ENCODE measurements around the gene CST8. TPM values are rescaled to one million over a fixed set of nuclear protein-coding genes. Genes with fewer than 3 reads are reported as not detected.

CST8 gene
- total RNA-seq, 1 donor from 2014 or later, result not detected

DNA sequence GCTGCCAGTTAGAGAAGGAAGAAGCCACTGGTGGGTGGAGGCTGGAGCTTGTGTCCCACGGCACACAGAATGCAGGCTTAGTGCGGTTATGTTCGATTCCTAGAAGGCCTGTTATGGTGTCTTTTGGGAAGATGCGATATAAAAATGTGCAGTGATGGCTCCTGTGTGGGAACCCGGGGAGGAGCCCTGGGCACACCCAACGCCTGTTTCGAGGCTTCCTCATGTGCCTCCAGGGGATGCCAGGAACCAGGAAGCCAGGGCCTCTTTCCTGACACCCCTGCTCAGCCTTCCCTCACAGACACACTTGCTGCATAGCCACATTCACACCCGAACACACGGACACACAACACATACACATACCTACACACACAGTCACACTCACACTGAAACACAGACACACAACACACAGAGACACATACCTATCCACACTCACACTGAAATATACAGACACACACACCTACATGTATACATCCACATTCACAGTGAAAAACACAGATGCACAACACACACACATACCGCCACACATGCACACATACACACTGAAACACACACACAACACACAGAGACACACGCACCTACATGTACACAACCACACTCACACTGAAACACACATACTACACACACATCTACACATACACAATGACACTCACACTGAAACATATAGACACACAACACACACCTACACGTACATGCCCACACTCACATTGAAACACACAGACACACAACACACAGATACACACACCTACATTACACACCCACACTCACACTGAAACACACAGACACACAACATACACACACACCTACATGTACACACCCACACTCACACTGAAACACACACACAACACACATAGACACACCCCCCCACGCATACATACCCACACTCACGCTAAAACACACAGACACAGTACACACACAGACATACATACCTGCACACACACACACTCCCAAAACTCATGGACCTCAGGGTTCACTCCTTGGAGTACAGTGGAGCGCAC is 37.1 kb upstream of the CST8 start:
- Histone ChIP-seq H3K27me3 (ENCODE audit: control insufficient read depth, insufficient read depth, low read length) (no peaks in the 10 kb centered on the region), H3K36me3 (ENCODE audit: control insufficient read depth, insufficient read depth, low read length) (no peaks in the 10 kb centered on the region), H3K4me3 (ENCODE audit: low read depth, low read length) (no peak overlapping the region)
- DNase-seq (ENCODE audit: low read depth), result no peak
- TF ChIP-seq, protein P1, sequence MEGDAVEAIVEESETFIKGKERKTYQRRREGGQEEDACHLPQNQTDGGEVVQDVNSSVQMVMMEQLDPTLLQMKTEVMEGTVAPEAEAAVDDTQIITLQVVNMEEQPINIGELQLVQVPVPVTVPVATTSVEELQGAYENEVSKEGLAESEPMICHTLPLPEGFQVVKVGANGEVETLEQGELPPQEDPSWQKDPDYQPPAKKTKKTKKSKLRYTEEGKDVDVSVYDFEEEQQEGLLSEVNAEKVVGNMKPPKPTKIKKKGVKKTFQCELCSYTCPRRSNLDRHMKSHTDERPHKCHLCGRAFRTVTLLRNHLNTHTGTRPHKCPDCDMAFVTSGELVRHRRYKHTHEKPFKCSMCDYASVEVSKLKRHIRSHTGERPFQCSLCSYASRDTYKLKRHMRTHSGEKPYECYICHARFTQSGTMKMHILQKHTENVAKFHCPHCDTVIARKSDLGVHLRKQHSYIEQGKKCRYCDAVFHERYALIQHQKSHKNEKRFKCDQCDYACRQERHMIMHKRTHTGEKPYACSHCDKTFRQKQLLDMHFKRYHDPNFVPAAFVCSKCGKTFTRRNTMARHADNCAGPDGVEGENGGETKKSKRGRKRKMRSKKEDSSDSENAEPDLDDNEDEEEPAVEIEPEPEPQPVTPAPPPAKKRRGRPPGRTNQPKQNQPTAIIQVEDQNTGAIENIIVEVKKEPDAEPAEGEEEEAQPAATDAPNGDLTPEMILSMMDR (IDR thresholded peaks at IDR 0.05; ENCODE audit: insufficient read depth, low read length, poor library complexity, severe bottlenecking), result no peak

DNA sequence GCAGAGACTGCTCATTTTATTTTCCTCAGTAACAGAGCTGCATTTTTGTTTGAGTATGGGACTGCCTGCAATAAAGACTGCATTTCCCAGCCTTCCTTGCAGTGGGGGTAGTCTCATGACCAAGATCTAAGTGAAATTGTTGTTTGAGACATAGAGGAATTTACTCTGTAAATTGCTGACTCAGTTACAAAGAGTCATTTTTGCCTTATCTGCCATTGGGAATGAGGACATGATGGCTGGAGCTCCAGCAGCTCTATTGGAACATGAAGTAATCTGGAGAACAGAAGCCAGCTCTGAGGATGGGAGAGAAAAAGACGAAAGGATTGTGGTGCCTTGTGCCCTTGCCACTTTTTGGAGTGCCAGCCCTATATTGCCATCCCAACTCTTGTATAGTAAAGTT is 36.1 kb upstream of the CST8 start:
- Histone ChIP-seq H3K4me3 (ENCODE audit: low read depth, low read length) (no peak overlapping the region), H3K36me3 (ENCODE audit: control insufficient read depth, insufficient read depth, low read length) (no peaks in the 10 kb centered on the region), H3K27me3 (ENCODE audit: control insufficient read depth, insufficient read depth, low read length) (no peaks in the 10 kb centered on the region)
- TF ChIP-seq, protein P1 (IDR thresholded peaks at IDR 0.05; ENCODE audit: insufficient read depth, low read length, poor library complexity, severe bottlenecking), result no peak
- no peak for DNase-seq (ENCODE audit: low read depth)

DNA sequence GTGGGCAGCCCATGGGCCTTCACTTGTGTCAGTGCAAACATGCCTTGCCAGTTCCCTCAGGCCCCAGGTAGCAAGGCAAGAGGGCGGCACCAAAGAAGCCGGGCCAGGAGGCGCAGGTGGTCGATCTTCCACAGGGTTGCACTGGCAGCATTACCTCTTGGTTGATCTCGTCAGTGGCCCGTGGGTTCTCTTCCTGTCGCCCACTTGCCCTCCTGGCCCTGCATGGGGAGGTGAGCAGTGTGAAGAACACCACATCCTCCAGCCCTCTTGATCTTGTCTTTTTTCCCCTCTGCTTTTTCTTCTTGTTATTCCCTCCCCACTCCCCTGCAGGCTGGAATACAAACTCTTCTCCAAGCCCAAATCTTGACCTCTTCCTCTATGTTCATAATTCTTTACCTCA is 35.3 kb upstream of the CST8 start:
- TF ChIP-seq, protein P1 (IDR thresholded peaks at IDR 0.05; ENCODE audit: insufficient read depth, low read length, poor library complexity, severe bottlenecking), result no peak
- no peaks in the 10 kb centered on the region for H3K27me3 ChIP-seq (ENCODE audit: control insufficient read depth, insufficient read depth, low read length)

DNA sequence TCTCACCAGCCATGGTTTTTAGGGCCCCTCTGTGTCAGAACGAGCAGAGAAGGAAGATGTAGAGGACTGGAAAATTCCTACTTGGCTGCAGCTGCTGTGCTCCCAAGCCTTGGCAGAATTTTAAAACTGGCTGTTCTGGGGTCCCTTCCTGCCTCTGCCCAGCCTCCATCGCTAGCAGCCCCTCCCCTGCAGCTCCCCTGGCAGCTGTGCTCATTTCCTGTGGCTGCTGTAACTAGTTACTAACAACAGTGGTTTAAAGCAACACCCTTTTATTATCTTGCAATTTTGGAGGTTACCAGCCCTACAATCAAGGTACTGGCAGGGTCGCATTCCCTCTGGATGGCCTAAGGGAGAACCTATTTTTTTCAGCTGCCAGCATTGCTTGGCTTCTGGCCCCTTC is 34.5 kb upstream of the CST8 start:
- Histone ChIP-seq H3K36me3 (ENCODE audit: control insufficient read depth, insufficient read depth, low read length) (no peaks in the 10 kb centered on the region), H3K27me3 (ENCODE audit: control insufficient read depth, insufficient read depth, low read length) (no peaks in the 10 kb centered on the region), H3K4me3 (ENCODE audit: low read depth, low read length) (no peak overlapping the region)
- DNase-seq (ENCODE audit: low read depth), result no peak
- TF ChIP-seq, protein P1 (IDR thresholded peaks at IDR 0.05; ENCODE audit: insufficient read depth, low read length, poor library complexity, severe bottlenecking), result no peak

More for the DNA sequence above, 35.3 kb upstream of the CST8 start:
- H3K36me3 ChIP-seq (ENCODE audit: control insufficient read depth, insufficient read depth, low read length), result no peaks in the 10 kb centered on the region
- H3K4me3 ChIP-seq (ENCODE audit: low read depth, low read length), result no peak overlapping the region
- DNase-seq (ENCODE audit: low read depth), result no peak

DNA sequence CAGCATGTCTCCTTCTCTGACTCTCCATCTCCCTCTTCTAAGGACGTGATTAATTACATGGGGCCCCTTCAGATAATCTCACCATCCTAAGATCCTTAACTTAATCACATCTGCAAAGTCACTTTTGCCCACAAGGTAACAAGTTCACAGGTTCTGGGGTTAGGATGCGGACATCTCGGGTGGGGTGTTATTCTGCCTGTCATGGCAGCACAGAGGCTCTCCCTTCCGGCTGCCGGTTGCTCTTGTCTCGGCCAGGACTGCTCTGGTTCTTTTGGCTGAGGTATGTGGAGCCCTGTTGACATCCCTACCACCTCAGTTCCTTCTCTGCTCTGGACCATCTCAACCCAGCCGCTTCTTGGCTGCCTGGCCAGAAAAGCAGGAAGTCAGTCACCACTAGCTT is 34.0 kb upstream of the CST8 start:
- TF ChIP-seq, protein P1 (IDR thresholded peaks at IDR 0.05; ENCODE audit: insufficient read depth, low read length, poor library complexity, severe bottlenecking), result no peak
- H3K4me3 ChIP-seq (ENCODE audit: low read depth, low read length), result no peak overlapping the region
- DNase-seq (ENCODE audit: low read depth), result no peak
- no peaks in the 10 kb centered on the region for H3K36me3 ChIP-seq (ENCODE audit: control insufficient read depth, insufficient read depth, low read length)
- no peaks in the 10 kb centered on the region for H3K27me3 ChIP-seq (ENCODE audit: control insufficient read depth, insufficient read depth, low read length)

Measured in kidney epithelial cell (primary cell).